ENCODE data around the gene RABGAP1. TPM values are rescaled to one million over a fixed set of nuclear protein-coding genes. Genes with fewer than 3 reads are reported as not detected.
"Not testable (repeated sequence)": the region's sequence is repeated elsewhere in the genome, so short reads cannot be mapped to it uniquely, and the experiment has no call there.

Gene RABGAP1
- polyA plus RNA-seq (ENCODE audit: low read depth in 6 of 6): 10 to 100 TPM; 27.6 to 37.9 (median 34.2) TPM

DNA sequence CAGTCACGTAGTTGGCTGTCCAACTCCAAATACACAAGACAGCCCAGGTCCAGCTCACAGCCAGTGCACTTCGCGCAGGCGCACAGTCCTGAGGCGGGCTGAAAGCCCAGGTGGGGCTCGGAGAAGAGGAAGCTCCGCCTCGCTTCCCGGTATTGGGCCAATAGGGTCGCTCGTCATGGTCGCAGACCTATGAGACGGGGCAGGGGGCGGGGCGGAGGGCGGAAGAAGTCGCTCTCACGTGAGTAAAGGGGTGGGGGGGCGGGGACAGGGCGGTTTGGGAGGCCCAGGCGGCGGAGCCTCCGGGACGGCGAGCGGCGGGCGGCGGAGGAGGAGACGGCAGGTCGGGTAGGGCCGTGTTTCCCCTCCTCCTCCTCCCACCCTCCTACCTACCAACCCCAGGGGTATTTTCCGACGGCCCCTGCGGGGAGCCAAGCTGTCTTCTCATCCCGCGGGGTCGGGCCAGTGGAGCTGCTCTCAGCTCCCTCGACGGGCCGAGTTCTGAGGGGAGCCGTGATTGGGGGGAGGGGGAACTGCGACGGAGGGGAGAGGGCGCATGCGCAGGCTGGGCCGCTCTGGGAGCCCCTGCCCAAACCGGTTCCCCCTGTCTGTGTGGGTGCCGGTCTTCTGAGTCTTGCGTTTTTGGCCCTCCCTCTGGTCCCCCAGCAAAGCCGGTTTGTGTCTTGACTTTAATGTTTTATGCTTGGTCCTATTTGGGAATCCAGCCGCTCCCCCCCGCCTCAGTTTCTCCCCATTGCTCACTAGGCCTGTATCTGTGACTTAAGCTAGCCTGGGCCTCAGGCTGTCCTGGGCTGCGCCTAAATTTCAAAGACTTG is at the start of gene RABGAP1:
TSS of gene RABGAP1 (plus strand) at position 272 of the 833 bp plus-strand sequence. CDS start 16,040 bp downstream, outside the sequence.
- ATAC-seq (ENCODE audit: low read depth in 2 of 2) (peak; percentile 93 to 94), DNase-seq (peak; percentile 94)
- peaks cover 26 to 42% (median 29%) of the 10 kb centered on the region in 3 donors for H3K4me1 Mint-ChIP-seq
- no peaks in the 10 kb centered on the region for H3K27me3 Mint-ChIP-seq
- peaks cover 0 to 4% of the 10 kb centered on the region in 2 donors for H3K36me3 Mint-ChIP-seq
- peak within 1 kb of the TSS; percentile 88 to 95 (median 94) for H3K4me3 Mint-ChIP-seq
- H3K27ac Mint-ChIP-seq: peak within 1 kb of the TSS; percentile 90 to 98 (median 96)
- no peaks in the 10 kb centered on the region for H3K9me3 Mint-ChIP-seq

DNA sequence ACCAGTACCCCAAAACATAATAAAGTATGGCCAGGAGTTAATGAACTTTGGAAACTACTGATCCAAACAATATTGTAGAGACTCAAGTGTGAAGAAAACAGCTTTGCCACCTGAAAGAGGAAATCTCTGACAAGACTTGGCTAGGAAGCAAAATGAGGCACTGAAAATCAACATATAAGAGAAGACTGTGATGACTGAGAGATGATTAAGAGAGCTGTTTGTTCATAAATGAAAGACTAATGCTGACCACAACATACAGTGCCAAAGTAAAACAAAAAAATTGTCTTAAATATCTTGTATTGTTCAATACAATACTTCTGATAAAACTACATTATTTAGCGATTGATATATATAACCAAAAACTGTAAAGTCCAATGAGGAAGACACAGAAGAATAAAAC is 42.9 kb upstream of the RABGAP1 start:
- Mint-ChIP-seq H3K4me3 (peak overlapping the region in 1 of 8 donors; percentile 15), H3K27ac (peak overlapping the region in 4 of 6 donors; percentile 48 to 81 (median 66)), H3K27me3 (no peaks in the 10 kb centered on the region), H3K36me3 (peaks cover 3 to 9% of the 10 kb centered on the region in 2 donors), H3K9me3 (no peaks in the 10 kb centered on the region), H3K4me1 (peaks cover 9 to 41% (median 17%) of the 10 kb centered on the region in 3 donors)
- ATAC-seq (ENCODE audit: low read depth in 2 of 2) (no peak), DNase-seq (no peak)

DNA sequence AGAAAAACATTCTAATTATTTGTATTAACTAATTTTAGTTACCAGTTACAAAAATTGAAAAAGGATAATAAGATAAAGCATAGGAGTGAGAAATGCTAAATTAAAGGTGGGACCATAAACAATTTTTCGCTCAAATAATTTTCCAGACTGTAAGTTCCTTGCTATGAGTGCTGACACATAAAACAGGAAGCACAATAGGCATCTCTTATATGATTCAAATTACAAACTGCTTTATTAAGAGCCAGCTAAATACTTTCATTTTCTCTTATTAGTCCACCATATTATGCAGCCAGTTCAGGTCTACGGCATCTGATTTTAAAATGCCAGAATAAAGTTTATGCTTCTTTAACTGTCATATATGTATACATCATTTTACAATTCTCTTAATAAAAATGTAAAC is 40.0 kb upstream of the RABGAP1 start:
- Mint-ChIP-seq H3K36me3 (peaks cover 0 to 3% of the 10 kb centered on the region in 2 donors), H3K27me3 (no peaks in the 10 kb centered on the region), H3K27ac (peak overlapping the region; percentile 15 to 75 (median 51)), H3K4me1 (peaks cover 24 to 60% (median 38%) of the 10 kb centered on the region in 3 donors), H3K4me3 (peak overlapping the region; percentile 25 to 79 (median 51)), H3K9me3 (peaks cover 0 to 2% (median 0%) of the 10 kb centered on the region in 7 donors)
- DNase-seq (peak; percentile 26), ATAC-seq (ENCODE audit: low read depth in 2 of 2) (peak; percentile 13 to 19)

DNA sequence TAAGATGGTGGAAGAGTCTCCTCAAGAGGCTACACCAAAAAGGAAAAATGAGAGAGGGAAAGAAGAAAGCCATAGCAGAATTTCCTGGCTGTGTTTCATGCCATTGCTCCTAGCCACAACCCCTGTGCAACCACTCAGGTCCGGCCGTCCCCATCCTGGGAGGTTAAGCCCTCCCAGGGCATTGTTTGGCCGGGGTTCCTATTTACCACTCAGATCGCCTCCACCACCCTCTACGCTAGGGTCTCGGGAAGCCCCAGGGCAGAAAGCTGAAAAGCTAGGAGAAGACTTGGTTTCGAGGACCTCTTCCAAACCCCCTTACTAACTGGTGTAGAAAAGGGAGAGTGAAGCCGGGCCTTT is 36.4 kb upstream of the RABGAP1 start:
- peak overlapping the region; percentile 88 to 96 (median 93) for H3K4me3 Mint-ChIP-seq
- ATAC-seq (ENCODE audit: low read depth in 2 of 2) (peak in 1 of 2 donors; percentile 1), DNase-seq (no peak)
- peaks cover 0 to 2% (median 0%) of the 10 kb centered on the region in 7 donors for H3K9me3 Mint-ChIP-seq
- H3K27me3 Mint-ChIP-seq: no peaks in the 10 kb centered on the region
- peaks cover 19 to 44% (median 25%) of the 10 kb centered on the region in 3 donors for H3K4me1 Mint-ChIP-seq
- H3K27ac Mint-ChIP-seq: peak overlapping the region; percentile 94 to 98 (median 94)
- H3K36me3 Mint-ChIP-seq: no peaks in the 10 kb centered on the region

DNA sequence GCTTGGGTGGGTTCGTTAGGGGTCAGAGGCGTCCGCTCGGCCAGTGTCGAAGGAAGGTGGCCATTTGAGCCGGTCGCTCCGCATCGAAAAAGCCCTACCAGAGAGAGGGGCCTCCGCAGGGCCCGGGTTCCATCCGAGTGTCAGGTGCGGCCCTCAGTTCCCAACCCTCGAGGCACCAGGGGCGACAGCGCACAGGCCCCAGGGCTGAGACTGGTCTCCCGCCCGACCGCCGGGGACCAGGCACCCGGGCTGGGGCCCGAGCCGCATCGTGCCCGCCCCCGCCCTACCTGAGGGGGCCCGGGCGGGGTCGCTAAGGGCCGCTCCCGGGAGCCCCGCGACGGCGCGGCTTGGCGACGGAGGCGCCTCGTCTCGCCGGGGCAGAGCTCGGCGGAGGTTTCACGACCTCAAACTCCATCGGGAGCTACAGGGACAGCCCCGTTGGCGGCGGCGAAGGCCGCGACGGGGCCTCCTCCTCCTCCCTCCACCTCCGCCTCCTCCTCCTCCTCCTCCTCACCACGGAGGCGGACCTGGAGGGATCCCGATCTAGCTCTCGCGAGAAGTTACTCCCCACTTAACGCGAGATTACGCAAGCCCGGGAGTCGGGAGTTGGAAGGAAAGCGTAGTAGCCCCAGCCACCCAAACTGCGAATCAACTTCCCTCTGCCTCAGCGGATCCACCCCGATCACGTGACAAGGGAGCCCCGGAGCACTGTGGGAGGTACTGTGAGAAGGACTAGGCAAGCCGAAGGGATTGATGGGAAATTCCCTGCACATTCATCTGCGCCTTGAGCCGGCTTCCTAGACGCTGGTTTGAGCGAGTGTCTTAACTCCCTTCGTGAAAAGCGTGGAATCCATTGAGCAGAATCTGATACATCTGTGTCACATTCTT is 35.8 kb upstream of the RABGAP1 start, which contains the start of gene RC3H2:
TSS of gene RC3H2 (minus strand) at position 537 of the 888 bp plus-strand sequence. CDS start 7,850 bp downstream, outside the sequence.
- H3K4me1 Mint-ChIP-seq: peaks cover 19 to 40% (median 21%) of the 10 kb centered on the region in 3 donors
- H3K9me3 Mint-ChIP-seq: peaks cover 0 to 2% (median 0%) of the 10 kb centered on the region in 7 donors
- H3K4me3 Mint-ChIP-seq: peak within 1 kb of the TSS; percentile 88 to 96 (median 94)
- DNase-seq (peak; percentile 96), ATAC-seq (ENCODE audit: low read depth in 2 of 2) (peak; percentile 81 to 87)
- no peaks in the 10 kb centered on the region for H3K36me3 Mint-ChIP-seq
- H3K27ac Mint-ChIP-seq: peak within 1 kb of the TSS; percentile 94 to 98 (median 98)
- no peaks in the 10 kb centered on the region for H3K27me3 Mint-ChIP-seq

DNA sequence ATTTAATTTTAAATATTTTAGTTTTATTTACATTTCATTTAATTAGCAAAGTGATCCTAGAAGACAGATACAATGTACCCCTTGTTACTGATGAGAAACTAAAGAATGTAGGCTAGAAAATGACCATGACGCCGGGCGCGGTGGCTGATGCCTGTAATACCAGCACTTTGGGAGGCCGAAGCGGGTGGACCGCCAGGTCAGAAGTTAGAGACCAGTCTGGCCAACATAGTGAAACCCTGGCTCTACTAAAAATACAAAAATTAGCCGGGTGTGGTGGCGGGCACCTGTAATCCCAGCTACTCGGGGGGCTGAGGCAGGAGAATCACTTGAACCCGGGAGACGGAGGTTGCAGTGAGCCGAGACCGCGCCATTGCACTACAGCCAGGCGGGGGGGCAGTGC is 34.7 kb upstream of the RABGAP1 start:
- peak overlapping the region in 4 of 8 donors; percentile 28 to 95 (median 48) for H3K4me3 Mint-ChIP-seq
- not testable (repeated sequence) for H3K36me3 Mint-ChIP-seq; ATAC-seq (ENCODE audit: low read depth in 2 of 2); H3K27me3 Mint-ChIP-seq; DNase-seq; H3K27ac Mint-ChIP-seq; H3K9me3 Mint-ChIP-seq
- H3K4me1 Mint-ChIP-seq: peaks cover 20 to 38% (median 21%) of the 10 kb centered on the region in 3 donors

DNA sequence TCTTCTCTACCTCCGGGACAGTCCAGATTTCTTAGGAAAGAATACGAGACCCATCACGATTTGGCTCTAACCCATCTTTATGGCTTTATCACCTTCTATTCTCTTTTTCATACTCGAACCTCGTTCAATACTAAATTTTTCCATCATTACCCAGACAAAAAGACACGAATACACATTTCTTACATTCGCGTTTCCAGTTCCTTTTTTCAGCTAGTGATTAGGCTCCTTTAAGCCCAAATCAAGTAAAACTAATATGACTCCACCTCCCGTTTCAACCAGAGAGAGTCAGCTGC is 28.2 kb upstream of the RABGAP1 start:
- Mint-ChIP-seq H3K27ac (peak overlapping the region; percentile 93 to 98 (median 95)), H3K27me3 (no peaks in the 10 kb centered on the region), H3K9me3 (peaks cover 0 to 3% (median 0%) of the 10 kb centered on the region in 7 donors), H3K36me3 (peaks cover 8 to 17% of the 10 kb centered on the region in 2 donors), H3K4me3 (peak overlapping the region; percentile 89 to 99 (median 96)), H3K4me1 (peaks cover 25 to 28% (median 26%) of the 10 kb centered on the region in 3 donors)
- no peak for ATAC-seq (ENCODE audit: low read depth in 2 of 2)
- no peak for DNase-seq

DNA sequence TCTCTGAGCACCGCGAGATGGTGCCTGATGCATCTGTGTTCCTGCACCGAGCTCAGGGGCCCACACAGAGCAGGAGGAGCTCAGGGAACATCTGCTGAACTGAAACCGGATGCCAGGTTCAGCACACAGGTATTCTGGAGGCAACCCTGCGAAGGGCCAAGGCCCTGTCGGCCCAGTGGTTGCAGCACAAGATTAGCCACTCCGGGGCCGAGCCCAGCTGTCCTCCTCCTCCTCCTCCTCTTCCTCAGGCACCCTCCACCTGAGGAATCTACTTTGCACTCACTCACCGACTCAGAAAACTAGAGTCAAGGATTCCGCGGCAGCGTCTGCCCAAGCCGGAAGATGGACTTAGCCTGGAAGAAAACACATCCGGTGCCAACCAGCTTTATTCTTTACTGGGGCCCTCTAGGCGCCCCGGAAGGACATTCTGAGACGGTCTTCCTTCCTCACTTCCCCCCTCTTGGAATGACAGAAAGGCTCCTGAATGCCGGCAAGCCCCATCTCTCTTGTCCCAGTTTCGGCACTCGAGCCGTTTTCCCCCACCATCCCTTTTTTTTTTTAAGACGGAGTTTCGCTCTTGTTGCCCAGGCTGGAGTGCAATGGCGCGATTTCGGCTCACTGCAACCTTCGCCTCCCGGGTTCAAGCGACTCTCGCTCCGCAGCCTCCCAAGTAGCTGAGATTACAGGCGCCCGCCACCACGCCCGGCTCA is 27.7 kb upstream of the RABGAP1 start, which contains the start of gene ZBTB6:
TSS of gene ZBTB6 (minus strand) at position 360 of the 710 bp plus-strand sequence. CDS start 1,251 bp downstream, outside the sequence.
- peaks cover 25 to 28% (median 26%) of the 10 kb centered on the region in 3 donors for H3K4me1 Mint-ChIP-seq
- H3K36me3 Mint-ChIP-seq: peaks cover 8 to 17% of the 10 kb centered on the region in 2 donors
- ATAC-seq (ENCODE audit: low read depth in 2 of 2): peak; percentile 96 to 98
- peak; percentile 76 for DNase-seq
- H3K27ac Mint-ChIP-seq: peak within 1 kb of the TSS; percentile 93 to 98 (median 95)
- peak within 1 kb of the TSS; percentile 89 to 99 (median 96) for H3K4me3 Mint-ChIP-seq
- H3K27me3 Mint-ChIP-seq: no peaks in the 10 kb centered on the region
- peaks cover 0 to 3% (median 0%) of the 10 kb centered on the region in 7 donors for H3K9me3 Mint-ChIP-seq

DNA sequence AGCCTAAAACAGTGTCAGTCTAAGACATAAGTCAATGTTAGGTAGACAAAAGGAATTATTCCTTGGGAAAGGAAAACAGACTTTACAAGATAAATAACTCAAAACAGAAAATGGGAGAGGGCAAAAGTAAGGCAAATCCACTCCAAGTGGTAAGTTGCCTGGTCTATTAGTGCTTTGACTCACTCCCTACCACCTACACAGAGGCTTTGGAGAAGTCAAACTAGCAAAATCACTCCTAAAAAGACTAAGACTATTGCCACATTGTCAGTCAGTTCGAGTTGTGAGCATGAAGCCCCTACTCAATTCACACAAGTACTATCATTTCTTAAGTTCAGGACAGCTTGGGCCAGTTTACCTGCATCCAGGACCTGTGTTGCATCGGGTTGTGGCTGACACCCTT is 22.5 kb upstream of the RABGAP1 start:
- no peak for ATAC-seq (ENCODE audit: low read depth in 2 of 2)
- peaks cover 5 to 7% of the 10 kb centered on the region in 2 donors for H3K36me3 Mint-ChIP-seq
- H3K4me3 Mint-ChIP-seq: no peak overlapping the region

DNA sequence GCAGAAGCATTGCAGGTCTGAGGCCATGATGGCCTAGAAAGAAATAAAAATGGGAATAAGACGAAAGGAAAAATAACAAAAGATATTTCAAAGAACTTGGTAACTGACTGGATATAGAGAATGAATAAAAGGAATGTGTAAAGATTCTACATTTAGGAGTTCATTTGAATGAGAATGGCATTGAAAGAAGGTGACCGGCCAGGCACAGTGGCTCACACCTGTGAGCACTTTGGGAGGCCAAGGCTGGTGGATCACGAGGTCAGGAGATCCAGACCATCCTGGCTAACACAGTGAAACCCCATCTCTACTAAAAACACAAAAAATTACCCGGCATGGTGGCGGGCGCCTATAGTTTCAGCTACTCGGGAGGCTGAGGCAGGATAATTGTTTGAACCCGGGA is 18.1 kb upstream of the RABGAP1 start:
- Mint-ChIP-seq H3K9me3 (no peaks in the 10 kb centered on the region), H3K27ac (peak overlapping the region in 4 of 6 donors; percentile 5 to 83 (median 76)), H3K36me3 (peaks cover 5 to 7% of the 10 kb centered on the region in 2 donors), H3K4me1 (peaks cover 12 to 23% (median 14%) of the 10 kb centered on the region in 3 donors), H3K4me3 (peak overlapping the region in 1 of 8 donors; percentile 16), H3K27me3 (no peaks in the 10 kb centered on the region)
- no peak for DNase-seq
- ATAC-seq (ENCODE audit: low read depth in 2 of 2): no peak

More for the DNA sequence above, 22.5 kb upstream of the RABGAP1 start:
- Mint-ChIP-seq H3K9me3 (no peaks in the 10 kb centered on the region), H3K27ac (no peak overlapping the region), H3K27me3 (no peaks in the 10 kb centered on the region), H3K4me1 (peaks cover 4 to 14% (median 11%) of the 10 kb centered on the region in 3 donors)
- no peak for DNase-seq

DNA sequence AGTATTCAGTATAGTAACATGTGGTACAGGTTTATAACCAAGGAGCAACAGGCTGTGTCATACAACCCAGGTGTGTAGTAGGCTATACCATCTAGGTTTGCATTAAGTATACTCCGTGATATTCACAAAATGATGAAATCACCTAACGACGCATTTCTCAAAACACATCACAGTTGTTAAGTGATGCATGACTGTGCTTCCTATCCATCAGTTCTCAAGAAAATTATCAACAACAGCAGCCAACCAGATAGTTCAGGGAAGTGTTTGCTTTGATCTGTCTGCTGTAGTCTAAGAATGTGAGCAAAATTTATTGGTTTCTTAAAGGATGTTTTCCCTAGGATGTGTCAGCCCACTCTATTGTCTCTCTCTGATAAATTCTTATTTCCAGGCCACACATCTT is 16.9 kb upstream of the RABGAP1 start:
- Mint-ChIP-seq H3K27ac (peak overlapping the region in 4 of 6 donors; percentile 3 to 85 (median 38)), H3K9me3 (no peaks in the 10 kb centered on the region), H3K36me3 (peaks cover 5 to 7% of the 10 kb centered on the region in 2 donors), H3K27me3 (no peaks in the 10 kb centered on the region), H3K4me3 (no peak overlapping the region), H3K4me1 (peaks cover 12 to 23% (median 14%) of the 10 kb centered on the region in 3 donors)
- no peak for DNase-seq
- peak; percentile 88 to 93 for ATAC-seq (ENCODE audit: low read depth in 2 of 2)

DNA sequence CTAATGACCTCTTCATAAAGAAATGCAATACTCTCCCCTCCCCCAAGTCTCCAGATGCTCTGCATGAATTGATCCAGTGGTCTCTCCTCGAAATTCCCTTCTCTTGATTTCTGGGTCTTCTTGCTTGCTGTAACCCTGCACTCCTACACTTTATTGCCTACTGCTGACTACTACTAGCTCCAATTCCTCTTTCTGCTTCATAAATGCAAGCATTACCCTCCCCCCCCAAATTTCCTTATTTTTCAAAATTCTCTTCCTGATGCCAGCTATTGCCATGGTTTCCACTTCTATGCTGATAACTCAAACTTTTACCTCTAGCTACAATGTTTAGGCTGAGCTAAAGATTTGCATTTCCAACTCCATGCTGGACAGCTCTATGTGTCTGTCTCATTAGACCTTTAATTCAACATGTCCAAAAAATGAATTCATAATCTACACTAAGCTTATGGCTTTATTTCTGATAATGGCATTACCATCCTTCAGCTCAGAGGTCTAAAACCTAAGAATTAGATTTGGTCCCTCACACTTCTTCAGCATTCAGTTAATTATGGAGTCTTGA is 10.9 kb upstream of the RABGAP1 start:
- no peak for ATAC-seq (ENCODE audit: low read depth in 2 of 2)
- DNase-seq: no peak
- Mint-ChIP-seq H3K27ac (no peak overlapping the region), H3K9me3 (no peaks in the 10 kb centered on the region), H3K36me3 (no peaks in the 10 kb centered on the region), H3K27me3 (no peaks in the 10 kb centered on the region), H3K4me1 (peaks cover 13 to 20% (median 15%) of the 10 kb centered on the region in 3 donors), H3K4me3 (no peak overlapping the region)

Measured in naive B cell (primary cell).